GM23338 (cell line): ENCODE data around the gene SP6.

Source experiments
- CREB1 ChIP-seq: fragments of 250-450 bp; sonication (Bioruptor Pico); IDR thresholded peaks from 2 replicates; pipeline ENCODE4 v1.5.0; 2020; ENCODE audit warnings: low read depth, mild to moderate bottlenecking, moderate library complexity
- EZH2 ChIP-seq: fragments of 200-600 bp; sonication (generic); IDR thresholded peaks from one replicate; pipeline ENCODE4 v1.8.0; 2017; ENCODE audit warnings: antibody characterized with exemption, mild to moderate bottlenecking, low read depth; ENCODE audit not compliant: unreplicated experiment
- EZH2phosphoT487 ChIP-seq: fragments of 200-600 bp; sonication (generic); IDR thresholded peaks from one replicate; pipeline ENCODE4 v1.8.1; 2018; ENCODE audit warnings: antibody characterized with exemption; ENCODE audit not compliant: unreplicated experiment
- POLR2AphosphoS5 ChIP-seq: IDR thresholded peaks from 2 replicates; pipeline ENCODE4 v1.6.1; 2016; ENCODE audit warnings: antibody characterized with exemption, low read depth
- REST ChIP-seq: IDR thresholded peaks from one replicate; pipeline ENCODE4 v1.6.1; 2018; ENCODE audit warnings: antibody characterized with exemption; ENCODE audit not compliant: unreplicated experiment
- ZNF114 ChIP-seq: fragments of 250-450 bp; sonication (Bioruptor Pico); IDR thresholded peaks from 2 replicates; pipeline ENCODE4 v1.5.0; 2020; ENCODE audit warnings: mild to moderate bottlenecking, moderate library complexity
- TF ChIP-seq, protein P1 (sequence below), 2 experiments: fragments of 200-600 bp in 1 of 2; sonication (generic) in 1 of 2; conservative IDR thresholded peaks; 2 replicates each; pipeline versions ENCODE4 v1.5.1 to v1.6.1; 2016 to 2017; ENCODE audit warnings: antibody characterized with exemption in 2 of 2, low read depth in 2 of 2, mild to moderate bottlenecking in 2 of 2, moderate library complexity in 1 of 2

- TF ChIP-seq, protein P1, sequence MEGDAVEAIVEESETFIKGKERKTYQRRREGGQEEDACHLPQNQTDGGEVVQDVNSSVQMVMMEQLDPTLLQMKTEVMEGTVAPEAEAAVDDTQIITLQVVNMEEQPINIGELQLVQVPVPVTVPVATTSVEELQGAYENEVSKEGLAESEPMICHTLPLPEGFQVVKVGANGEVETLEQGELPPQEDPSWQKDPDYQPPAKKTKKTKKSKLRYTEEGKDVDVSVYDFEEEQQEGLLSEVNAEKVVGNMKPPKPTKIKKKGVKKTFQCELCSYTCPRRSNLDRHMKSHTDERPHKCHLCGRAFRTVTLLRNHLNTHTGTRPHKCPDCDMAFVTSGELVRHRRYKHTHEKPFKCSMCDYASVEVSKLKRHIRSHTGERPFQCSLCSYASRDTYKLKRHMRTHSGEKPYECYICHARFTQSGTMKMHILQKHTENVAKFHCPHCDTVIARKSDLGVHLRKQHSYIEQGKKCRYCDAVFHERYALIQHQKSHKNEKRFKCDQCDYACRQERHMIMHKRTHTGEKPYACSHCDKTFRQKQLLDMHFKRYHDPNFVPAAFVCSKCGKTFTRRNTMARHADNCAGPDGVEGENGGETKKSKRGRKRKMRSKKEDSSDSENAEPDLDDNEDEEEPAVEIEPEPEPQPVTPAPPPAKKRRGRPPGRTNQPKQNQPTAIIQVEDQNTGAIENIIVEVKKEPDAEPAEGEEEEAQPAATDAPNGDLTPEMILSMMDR (conservative IDR thresholded peaks at IDR 0.05; ENCODE audit: low read depth in 2 of 2), result no peak
- TF ChIP-seq REST (no peak), POLR2AphosphoS5 (no peak), EZH2 (peak; percentile 84), CREB1 (CRISPR knock-in tag) (no peak), EZH2phosphoT487 (no peak), ZNF114 (CRISPR knock-in tag) (no peak)
Measured at GRCh38 chr17:47852113-47852949, 1.4 kb upstream of the SP6 start.
